CD4-positive, alpha-beta T cell treated with Interleukin-4 for 4 hours (primary cell): ENCODE data around the gene GLT1D1.
"Not testable (repeated sequence)": the region's sequence is repeated elsewhere in the genome, so short reads cannot be mapped to it uniquely, and the experiment has no call there.

Experiments
- DNase-seq: peaks from one replicate; pipeline ENCODE4 v3.0.0-alpha.2; 2020

The GLT1D1 gene

DNA sequence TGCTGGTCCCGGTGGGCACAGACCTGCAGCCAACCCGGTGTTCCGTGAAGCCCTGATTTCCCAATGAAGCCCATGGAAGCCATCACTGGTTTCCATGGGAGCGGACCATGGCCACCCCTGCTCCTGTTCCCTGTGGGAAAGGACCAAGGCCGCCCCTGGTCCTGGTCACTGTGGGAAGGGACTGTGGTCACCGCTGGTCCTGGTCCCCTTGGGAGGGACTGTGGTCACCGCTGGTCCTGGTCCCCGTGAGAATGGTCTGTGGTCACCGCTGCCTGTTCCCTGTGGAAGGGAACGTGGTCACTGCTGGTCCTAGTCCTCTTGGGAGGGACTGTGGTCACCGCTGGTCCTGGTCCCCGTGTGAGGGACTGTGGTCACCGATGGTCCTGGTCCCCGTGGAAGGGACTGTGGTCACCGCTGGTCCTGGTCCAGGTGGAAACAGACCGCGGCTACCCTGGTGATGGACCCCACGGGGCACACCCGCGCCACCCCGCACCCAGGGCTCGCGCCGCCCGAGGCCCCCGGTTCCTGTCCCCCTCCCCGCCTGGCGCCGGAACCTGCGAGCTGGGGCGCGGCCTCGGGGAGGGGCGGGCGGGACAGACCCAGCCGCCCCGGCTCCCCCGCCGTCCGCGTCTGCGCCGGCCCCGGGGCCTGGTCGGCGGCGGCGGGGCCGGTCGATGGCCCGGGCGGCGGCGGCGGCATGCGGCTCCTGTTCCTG lies at the start of gene GLT1D1:
GLT1D1 (plus strand) TSS at position 594 of the 715 bp plus-strand sequence; CDS start at position 698, 104 bp downstream.
- DNase-seq: no peak

DNA sequence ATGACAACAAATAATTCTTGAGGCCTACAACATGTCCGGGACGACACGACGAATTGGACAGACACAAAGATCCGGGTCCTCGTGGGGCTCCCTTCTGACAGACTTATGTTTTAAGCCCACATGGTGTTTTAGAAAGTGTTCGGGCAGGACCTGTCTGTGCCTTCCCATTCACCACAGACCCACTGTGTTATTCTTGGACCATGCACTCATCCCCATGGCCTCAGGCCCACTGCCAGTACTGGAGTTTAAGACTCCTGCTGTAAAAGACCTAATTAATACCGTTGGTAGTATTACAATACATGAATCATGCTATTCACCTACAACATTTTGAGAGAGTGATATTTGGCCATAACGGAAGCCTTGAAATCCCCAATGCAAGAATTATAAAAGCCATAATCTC lies 49.5 kb upstream of the GLT1D1 start:
- no peak for DNase-seq

DNA sequence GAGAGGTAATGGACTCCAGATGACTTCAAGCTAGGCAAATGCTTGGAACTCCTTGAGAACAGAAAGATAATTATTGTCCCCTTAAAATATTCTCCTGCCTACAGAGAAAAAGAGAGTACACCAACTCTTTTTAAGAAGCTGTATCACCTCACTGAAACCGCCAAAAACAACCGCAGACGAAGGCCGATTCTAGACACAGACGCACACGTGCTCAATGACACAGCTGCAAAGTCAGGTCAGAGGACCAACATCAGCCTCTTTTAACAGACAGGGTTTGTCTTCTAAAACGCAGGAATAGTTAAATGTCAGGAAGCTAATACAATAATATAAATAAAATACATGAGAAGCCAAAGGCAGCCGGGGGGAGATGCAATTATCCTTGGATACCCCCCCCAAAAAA lies 48.5 kb upstream of the GLT1D1 start:
- DNase-seq: no peak

DNA sequence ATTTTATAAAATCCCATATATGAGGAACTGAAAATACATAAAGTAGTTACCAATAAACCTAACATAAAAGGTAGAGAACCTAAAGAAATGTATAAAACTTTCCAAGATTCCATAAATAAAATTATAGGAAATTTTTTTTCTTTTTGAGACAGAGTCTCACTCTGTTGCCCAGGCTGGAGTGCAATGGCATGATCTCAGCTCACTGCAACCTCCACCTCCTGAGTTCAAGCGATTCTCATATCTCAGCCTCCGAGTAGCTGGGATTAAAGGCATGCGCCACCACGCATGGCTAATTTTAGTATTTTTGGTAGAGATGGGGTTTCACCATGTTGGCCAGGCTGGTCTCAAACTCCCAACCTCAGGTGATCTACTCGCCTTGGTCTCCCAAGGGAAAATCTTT lies 47.9 kb upstream of the GLT1D1 start:
- not testable (repeated sequence) for DNase-seq

GRCh38 chr12:128806573-128806972 lies 46.7 kb upstream of the GLT1D1 start:
- DNase-seq: no peak

- no peak for DNase-seq
Measured at GRCh38 chr12:128807161-128807724, 46.0 kb upstream of the GLT1D1 start.

GRCh38 chr12:128808651-128809050 lies 44.6 kb upstream of the GLT1D1 start:
- no peak for DNase-seq

- DNase-seq: no peak
Measured at GRCh38 chr12:128810182-128811127, 42.8 kb upstream of the GLT1D1 start.

GRCh38 chr12:128811806-128812205 lies 41.5 kb upstream of the GLT1D1 start:
- no peak for DNase-seq

DNA sequence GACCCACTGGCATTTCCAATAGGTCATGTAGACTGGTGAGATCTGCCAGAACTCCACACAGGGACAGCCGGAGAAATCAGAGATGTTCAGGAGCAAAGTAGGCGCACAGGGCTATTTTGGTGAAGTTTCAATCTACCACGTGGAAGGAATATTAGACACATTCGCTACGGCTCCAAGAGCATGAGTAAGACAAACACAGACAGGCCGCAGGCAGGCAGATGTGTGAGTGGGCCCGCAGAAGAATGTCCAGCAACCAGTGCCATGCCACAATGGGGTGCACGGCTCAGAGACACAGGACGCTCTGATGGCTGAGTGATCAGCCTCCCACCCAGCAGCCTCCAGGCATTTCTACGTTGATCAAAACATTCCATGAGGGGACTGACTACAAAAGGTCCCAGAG lies 39.9 kb upstream of the GLT1D1 start:
- no peak for DNase-seq

- DNase-seq: no peak
Measured at GRCh38 chr12:128813883-128814282, 39.4 kb upstream of the GLT1D1 start.

DNA sequence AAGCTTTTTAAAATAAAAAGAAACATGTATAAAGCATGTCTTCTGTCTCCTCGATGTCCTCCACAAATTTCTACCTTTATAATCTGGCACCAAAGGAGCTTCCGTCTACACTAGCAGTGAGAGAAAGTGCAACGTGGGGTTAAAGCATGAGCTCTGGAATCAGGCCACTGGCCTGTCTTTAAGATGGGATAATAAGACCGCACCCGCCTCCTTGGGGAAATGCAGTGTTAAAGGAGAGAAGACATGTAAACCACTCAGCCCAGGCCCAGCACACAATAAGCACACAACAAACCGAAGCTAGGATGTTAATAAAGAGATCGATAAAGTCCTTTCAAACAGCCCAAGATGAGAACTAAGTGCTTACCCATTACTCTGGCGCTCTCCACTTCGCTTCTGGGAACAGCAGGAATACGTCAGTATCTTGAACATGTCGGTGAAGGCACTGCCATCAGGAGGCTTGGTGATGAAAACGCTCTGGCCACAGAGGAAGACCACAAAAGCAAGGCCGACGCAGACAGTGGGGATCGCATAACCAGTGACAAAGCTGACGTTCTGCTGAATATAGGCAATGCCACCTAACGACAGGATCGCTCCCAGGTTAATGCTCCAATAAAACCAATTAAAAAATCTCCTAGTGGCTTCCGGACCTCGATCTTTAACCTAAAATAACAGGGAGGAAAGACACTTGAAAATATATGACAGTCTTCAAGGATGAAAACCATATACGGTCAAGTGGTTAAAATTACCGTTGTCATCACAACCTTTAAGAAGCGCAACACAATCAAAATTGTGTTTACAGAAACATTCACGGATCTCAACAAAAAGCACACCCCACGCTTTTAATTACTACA lies 38.6 kb upstream of the GLT1D1 start:
- DNase-seq: no peak

DNA sequence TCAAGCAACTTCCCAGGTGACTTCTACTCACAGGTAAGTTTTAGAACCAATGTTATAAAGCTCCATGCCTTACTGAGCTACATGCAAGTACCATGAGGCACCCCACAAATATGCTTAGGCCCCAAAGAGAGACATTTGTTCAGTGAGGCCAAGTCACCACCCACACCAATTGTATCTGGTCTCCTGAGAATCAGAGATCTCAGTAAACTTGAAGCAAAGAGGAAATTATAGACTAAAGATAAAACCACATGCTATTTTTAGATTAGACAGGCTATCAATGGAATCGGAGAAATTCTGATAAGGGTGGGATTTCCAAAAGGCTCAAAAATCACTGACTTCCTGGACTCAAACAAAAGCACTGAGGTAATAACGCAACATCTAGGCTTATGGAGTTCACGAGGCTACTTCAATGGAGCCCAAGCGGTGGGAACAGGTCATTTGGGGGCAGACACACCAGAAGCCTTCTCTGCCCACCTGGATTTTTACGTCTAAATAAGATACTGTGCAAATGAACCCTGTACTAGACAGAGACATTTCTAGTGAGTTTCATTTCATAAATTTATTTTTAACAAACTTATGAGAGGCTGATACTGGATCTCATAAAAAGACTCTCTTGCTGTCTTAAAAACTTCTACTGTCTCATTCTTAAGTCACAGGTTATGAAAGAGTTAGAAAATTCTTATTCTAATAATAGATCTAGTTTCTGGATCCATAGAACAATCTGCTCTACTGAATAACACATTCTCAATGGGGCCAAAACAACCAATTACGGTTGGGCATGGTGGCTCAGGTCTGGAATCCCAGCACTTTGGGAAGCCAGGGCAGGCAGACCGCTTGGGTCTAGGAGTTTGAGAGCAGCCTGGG lies 37.3 kb upstream of the GLT1D1 start:
- DNase-seq: no peak

GRCh38 chr12:128816643-128816920 lies 36.7 kb upstream of the GLT1D1 start:
- no peak for DNase-seq

DNA sequence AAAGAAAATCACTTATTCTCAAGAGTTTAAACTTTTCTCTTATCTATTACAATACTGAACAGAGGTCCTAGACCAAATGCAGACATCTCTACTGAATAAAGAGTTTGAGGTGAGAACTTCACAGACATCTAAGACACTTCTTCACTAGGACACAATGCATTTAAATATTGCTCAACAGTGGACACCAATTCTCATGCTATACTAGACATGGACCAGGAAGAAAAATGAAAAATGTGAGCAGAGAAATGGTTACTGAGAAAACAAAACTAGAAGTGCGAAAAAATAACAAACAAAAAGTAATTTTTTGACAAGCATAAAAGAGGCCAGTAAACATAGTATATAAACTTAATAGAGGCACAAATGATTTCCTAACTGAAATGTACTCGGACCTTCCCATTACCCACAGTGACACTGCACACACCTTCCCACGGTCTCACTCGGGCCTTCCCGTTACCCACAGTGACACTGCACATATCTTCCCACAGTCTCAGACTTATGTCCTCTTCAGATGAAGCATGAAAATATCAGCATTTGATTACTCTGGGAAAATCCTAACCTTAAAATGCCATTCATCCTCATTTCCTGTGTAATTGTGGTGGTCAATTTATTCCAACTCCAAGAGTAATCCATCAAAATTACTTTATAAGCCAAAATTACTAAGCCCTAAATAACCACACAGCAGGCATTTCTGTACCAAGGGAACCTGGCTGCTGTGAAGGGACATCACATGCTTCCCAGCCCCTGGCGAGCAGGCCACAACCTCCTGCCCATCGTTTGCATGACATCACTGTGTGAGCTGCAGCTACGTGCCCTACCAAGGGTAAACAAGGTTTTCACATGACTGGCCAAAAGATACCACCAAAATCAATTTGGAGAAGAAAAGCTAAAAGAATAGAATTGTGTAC lies 35.9 kb upstream of the GLT1D1 start:
- DNase-seq: no peak

- DNase-seq: no peak
Measured at GRCh38 chr12:128818065-128819022, 34.9 kb upstream of the GLT1D1 start.

GRCh38 chr12:128819293-128820144 lies 33.8 kb upstream of the GLT1D1 start:
- no peak for DNase-seq

DNA sequence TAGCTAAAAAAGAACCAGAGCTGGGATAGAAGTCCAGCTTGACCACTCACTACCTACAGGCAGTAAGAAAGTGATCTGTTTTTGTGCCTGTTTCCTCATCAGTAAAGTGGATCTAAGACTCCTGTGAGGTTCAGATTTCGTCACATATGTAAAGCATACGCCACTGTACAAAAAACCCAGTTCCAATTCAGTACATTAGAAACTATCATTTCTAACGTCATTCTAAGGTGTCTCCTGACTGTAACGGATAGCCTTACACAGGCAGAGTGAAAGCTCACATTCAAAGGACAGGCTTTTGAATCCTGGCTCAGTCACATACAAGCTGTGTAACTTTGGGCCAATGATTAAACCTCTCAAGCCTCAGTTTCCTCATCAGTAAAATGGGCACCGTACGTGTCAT lies 33.0 kb upstream of the GLT1D1 start:
- no peak for DNase-seq
